Endodermal cell (in vitro differentiated cells): ENCODE data around the gene ZNF716. TPM values are rescaled to one million over a fixed set of nuclear protein-coding genes. Genes with fewer than 3 reads are reported as not detected.

Experiments used
- DNase-seq: peaks from one replicate; pipeline ENCODE4 v3.0.0-alpha.2; 2017
- H3K27ac ChIP-seq: 2 replicates; pipeline ENCODE4 v1.5.1; 2013; ENCODE audit warnings: mild to moderate bottlenecking, low read depth, low read length, moderate library complexity
- H3K27me3 ChIP-seq: 2 replicates; pipeline ENCODE4 v1.6.1; 2013; ENCODE audit warnings: mild to moderate bottlenecking, low read length, moderate library complexity; ENCODE audit not compliant: insufficient read depth, control insufficient read depth, poor library complexity, severe bottlenecking
- H3K36me3 ChIP-seq: 2 replicates; pipeline ENCODE4 v1.7.0; 2013; ENCODE audit warnings: mild to moderate bottlenecking, low read length, moderate library complexity; ENCODE audit not compliant: control insufficient read depth, insufficient read depth
- H3K4me1 ChIP-seq: one replicate; pipeline ENCODE4 v1.7.0; 2013; ENCODE audit warnings: low read length; ENCODE audit not compliant: control insufficient read depth, insufficient read depth
- H3K4me3 ChIP-seq: 2 replicates; pipeline ENCODE4 v1.5.1; 2013; ENCODE audit warnings: mild to moderate bottlenecking, low read length, moderate library complexity
- H3K9ac ChIP-seq: 2 replicates; pipeline ENCODE4 v1.6.1; 2013; ENCODE audit warnings: mild to moderate bottlenecking, low read length, moderate library complexity; ENCODE audit not compliant: poor library complexity, severe bottlenecking; ENCODE audit errors: extremely low read depth
- H3K9me3 ChIP-seq: 2 replicates; pipeline ENCODE4 v1.6.1; 2013; ENCODE audit warnings: mild to moderate bottlenecking, low read length, moderate library complexity; ENCODE audit not compliant: control insufficient read depth
- H3K27ac Mint-ChIP-seq: 2 replicates; pipeline ENCODE4 v1.8.0; 2020; ENCODE audit warnings: mixed read lengths
- H3K27me3 Mint-ChIP-seq: 2 replicates; pipeline ENCODE4 v1.8.0; 2021; ENCODE audit warnings: mild to moderate bottlenecking, mixed read lengths; ENCODE audit not compliant: insufficient read depth
- H3K36me3 Mint-ChIP-seq: 2 replicates; pipeline ENCODE4 v1.8.0; 2020; ENCODE audit warnings: low read depth, mixed read lengths
- H3K4me1 Mint-ChIP-seq: 2 replicates; pipeline ENCODE4 v1.8.0; 2020; ENCODE audit warnings: mixed read lengths
- H3K4me3 Mint-ChIP-seq: 2 replicates; pipeline ENCODE4 v1.8.0; 2020; ENCODE audit warnings: mild to moderate bottlenecking, moderate library complexity, mixed read lengths
- H3K9me3 Mint-ChIP-seq: 2 replicates; pipeline ENCODE4 v1.8.0; 2020; ENCODE audit warnings: mild to moderate bottlenecking, mixed read lengths
- WGBS, 2 experiments: methylation state at CpG; one replicate each; pipeline versions ENCODE4 v1.1.5 to v1.1.7; 2013; ENCODE audit warnings: missing lambda C conversion rate in 2 of 2, mixed read lengths in 1 of 2; ENCODE audit not compliant: insufficient coverage in 1 of 2, insufficient read length in 1 of 2; 5-methylcytosine and 5-hydroxymethylcytosine counted together
- total RNA-seq, 2 donors: library from RNA; stranded (reverse); fragmentation: NEBNext Ultra II Directional in 1 of 2; extraction: Animal tissue kit (Norgen Biotek cat#: 25700) in 1 of 2; gene quantifications; 2 replicates in 1 of 2; 3 replicates in 1 of 2; pipeline ENCODE4 v1.2.1, GENCODE V29; 2021
- TF ChIP-seq, protein P1 (sequence below): fragments of 200-600 bp; sonication (generic); conservative IDR thresholded peaks from 2 replicates; pipeline ENCODE4 v1.5.0; 2021; ENCODE audit warnings: antibody characterized with exemption, mild to moderate bottlenecking

ZNF716 gene
- total RNA-seq, 2 donors from 2014 or later: not detected

DNA sequence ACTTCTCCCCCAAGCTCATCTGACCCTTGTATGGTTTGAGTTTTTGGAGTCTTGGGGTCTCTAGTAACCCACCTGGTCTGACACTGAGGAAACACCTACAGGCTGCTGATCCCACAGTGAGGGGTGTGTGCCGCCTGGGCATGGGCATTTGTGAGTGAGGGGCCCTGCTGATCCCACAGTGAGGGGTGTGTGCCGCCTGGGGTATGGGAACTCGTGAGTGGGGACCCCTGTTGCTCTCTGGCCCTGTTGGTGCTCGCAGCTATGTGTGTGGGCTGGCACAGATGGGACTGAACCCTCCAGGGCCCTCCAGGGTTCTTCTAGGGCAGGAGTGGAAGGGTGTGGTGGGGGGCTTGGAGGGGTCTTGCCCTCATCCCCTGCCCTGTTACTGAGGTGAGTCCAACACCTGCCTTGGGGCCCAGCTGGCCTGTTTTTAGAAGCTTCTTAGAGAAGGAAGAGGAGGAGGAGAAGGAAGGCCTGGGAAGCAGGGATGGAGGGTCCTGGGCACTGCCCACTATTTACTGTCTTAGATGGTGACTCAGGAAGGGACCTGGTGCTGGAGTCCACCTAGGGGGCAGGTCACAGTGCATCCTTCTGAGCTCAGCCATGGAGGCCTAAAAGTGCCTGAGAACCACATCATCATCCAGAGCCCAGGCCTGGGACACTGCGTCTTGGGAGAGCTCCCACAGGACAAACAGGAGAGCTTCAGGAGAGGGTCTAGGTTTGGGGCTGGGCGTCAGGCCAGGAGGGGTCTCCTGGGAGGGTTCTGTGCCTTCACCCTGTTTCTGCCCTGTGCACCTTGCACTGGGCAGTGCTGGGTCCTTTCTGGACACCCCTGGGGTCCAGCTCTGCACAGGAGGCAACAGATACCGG, 36.2 kb upstream of the ZNF716 start:
- no peaks in the 10 kb centered on the region for H3K27me3 Mint-ChIP-seq
- no peak overlapping the region for H3K27ac ChIP-seq
- H3K9me3 ChIP-seq: peaks cover 66% of the 10 kb centered on the region

DNA sequence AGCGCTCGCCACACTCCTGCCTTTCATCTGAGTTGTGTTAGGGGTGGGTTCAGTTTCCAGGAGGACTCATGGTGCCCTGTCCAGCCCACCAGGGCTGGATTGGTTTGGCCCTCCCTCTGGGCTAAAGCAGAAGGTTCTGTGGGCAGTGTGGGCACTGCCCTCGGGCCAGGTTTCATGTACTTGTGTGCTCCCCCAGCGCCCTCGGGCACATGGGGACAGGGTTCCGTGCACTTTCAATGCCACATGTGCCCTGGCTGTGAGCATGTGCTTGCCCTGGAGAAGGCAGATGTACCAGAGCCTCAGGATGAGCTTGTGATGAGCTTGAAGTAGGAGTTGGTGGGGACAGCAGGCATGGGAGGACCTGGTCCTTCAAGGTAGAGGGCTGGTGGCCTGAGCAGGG, 35.6 kb upstream of the ZNF716 start:
- no peak overlapping the region for H3K4me3 ChIP-seq
- no peak overlapping the region for H3K9ac ChIP-seq
- TF ChIP-seq, protein P1, sequence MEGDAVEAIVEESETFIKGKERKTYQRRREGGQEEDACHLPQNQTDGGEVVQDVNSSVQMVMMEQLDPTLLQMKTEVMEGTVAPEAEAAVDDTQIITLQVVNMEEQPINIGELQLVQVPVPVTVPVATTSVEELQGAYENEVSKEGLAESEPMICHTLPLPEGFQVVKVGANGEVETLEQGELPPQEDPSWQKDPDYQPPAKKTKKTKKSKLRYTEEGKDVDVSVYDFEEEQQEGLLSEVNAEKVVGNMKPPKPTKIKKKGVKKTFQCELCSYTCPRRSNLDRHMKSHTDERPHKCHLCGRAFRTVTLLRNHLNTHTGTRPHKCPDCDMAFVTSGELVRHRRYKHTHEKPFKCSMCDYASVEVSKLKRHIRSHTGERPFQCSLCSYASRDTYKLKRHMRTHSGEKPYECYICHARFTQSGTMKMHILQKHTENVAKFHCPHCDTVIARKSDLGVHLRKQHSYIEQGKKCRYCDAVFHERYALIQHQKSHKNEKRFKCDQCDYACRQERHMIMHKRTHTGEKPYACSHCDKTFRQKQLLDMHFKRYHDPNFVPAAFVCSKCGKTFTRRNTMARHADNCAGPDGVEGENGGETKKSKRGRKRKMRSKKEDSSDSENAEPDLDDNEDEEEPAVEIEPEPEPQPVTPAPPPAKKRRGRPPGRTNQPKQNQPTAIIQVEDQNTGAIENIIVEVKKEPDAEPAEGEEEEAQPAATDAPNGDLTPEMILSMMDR: no peak
- H3K27me3 Mint-ChIP-seq: no peaks in the 10 kb centered on the region
- H3K36me3 ChIP-seq: no peaks in the 10 kb centered on the region
- peaks cover 91% of the 10 kb centered on the region for H3K9me3 Mint-ChIP-seq
- no peak for DNase-seq
- no peaks in the 10 kb centered on the region for H3K36me3 Mint-ChIP-seq
- H3K9me3 ChIP-seq: peaks cover 63% of the 10 kb centered on the region
- H3K4me1 Mint-ChIP-seq: no peaks in the 10 kb centered on the region
- H3K27ac ChIP-seq: no peak overlapping the region
- no peaks in the 10 kb centered on the region for H3K4me1 ChIP-seq
- H3K27me3 ChIP-seq: no peaks in the 10 kb centered on the region
- H3K27ac Mint-ChIP-seq: no peak overlapping the region
- WGBS, 2 experiments: 78% methylated on average over 6 of the region's 6 CpGs; no CpG with 5 or more reads in 1 of the 2 experiments
- H3K4me3 Mint-ChIP-seq: no peak overlapping the region

More for the DNA sequence above, 36.2 kb upstream of the ZNF716 start:
- H3K36me3 ChIP-seq: no peaks in the 10 kb centered on the region
- no peaks in the 10 kb centered on the region for H3K4me1 ChIP-seq
- WGBS, 2 experiments: 64 to 67% methylated on average over 5 to 7 of the region's 7 CpGs
- H3K4me3 ChIP-seq: no peak overlapping the region
- no peak overlapping the region for H3K9ac ChIP-seq
- TF ChIP-seq, protein P1: no peak
- no peaks in the 10 kb centered on the region for H3K36me3 Mint-ChIP-seq
- no peak overlapping the region for H3K4me3 Mint-ChIP-seq
- no peak for DNase-seq
- H3K27ac Mint-ChIP-seq: no peak overlapping the region
- H3K9me3 Mint-ChIP-seq: peaks cover 96% of the 10 kb centered on the region
- no peaks in the 10 kb centered on the region for H3K27me3 ChIP-seq
- H3K4me1 Mint-ChIP-seq: no peaks in the 10 kb centered on the region

DNA sequence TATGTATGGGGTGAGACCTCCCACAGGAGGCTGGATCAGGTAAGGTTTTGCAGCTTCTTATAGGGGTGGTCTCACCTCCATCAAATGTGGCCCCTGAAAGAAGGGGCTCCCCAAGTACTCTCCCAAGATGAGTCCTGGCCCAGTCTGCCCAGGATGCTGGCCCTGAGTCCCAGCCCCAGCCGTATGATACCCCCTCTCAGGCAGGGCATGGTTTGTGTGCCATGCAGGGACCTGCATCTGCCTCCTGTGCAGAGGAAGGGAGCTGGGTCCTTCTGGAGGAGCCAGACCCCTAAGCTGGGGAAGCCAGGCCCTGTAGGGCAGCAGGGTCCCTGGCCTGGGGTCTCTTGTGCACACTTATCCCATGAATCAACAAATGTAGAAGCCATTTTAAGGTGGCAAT, 35.1 kb upstream of the ZNF716 start:
- Mint-ChIP-seq H3K9me3 (peaks cover 91% of the 10 kb centered on the region), H3K27ac (no peak overlapping the region), H3K36me3 (no peaks in the 10 kb centered on the region), H3K4me1 (no peaks in the 10 kb centered on the region), H3K4me3 (no peak overlapping the region), H3K27me3 (no peaks in the 10 kb centered on the region)
- WGBS, 2 experiments: 85% methylated on average over 1 of the region's 1 CpG; no CpG with 5 or more reads in 1 of the 2 experiments
- H3K27me3 ChIP-seq: no peaks in the 10 kb centered on the region
- H3K9ac ChIP-seq: no peak overlapping the region
- no peak for DNase-seq
- no peak overlapping the region for H3K27ac ChIP-seq
- no peak overlapping the region for H3K4me3 ChIP-seq
- TF ChIP-seq, protein P1: no peak
- peaks cover 60% of the 10 kb centered on the region for H3K9me3 ChIP-seq
- H3K36me3 ChIP-seq: no peaks in the 10 kb centered on the region
- H3K4me1 ChIP-seq: no peaks in the 10 kb centered on the region
